HCT116 (cell line): Measurements from ENCODE around the gene SMTNL2. TPM values are rescaled to one million over a fixed set of nuclear protein-coding genes. Genes with fewer than 3 reads are reported as not detected.

ENCODE experiments used
- ATAC-seq: fragments of 200-7000 bp; cut with Tn5 transposase; 2 replicates; pipeline ENCODE4 v1.9.1; 2020; ENCODE audit warnings: mild to moderate bottlenecking, moderate library complexity
- BruUV-seq: library from RNA; stranded (reverse); fragments of 400-500 nt; replicated peaks from 2 replicates; lab custom pipeline; 2021; lab: Mats Ljungman, UMichigan
- CTCF ChIA-PET: fragments of 300-600 bp; sonication (Branson Sonifier 250); formaldehyde crosslinking; loops from one replicate; lab custom pipeline; 2021; ENCODE audit warnings: antibody characterized with exemption; lab: Charles Lee
- POLR2A ChIA-PET: fragments of 300-600, 350-600 bp; sonication (Branson Sonifier 250); formaldehyde crosslinking; loops from one replicate; lab custom pipeline; 2021; ENCODE audit warnings: antibody characterized with exemption; lab: Charles Lee
- RAD21 ChIA-PET, 2 experiments: fragments of 300-600 bp; sonication (Branson Sonifier 250); formaldehyde crosslinking; loops; one replicate each; lab custom pipeline; 2023; ENCODE audit warnings: low total read pairs in 2 of 2; ENCODE audit not compliant: uncharacterized antibody in 2 of 2, unreplicated experiment in 2 of 2, low non-redundant PET in 1 of 2; lab: Charles Lee
- DNase-seq: peaks from one replicate; pipeline ENCODE4 v3.0.0-alpha.2; 2010; ENCODE audit warnings: low read depth, low spot score
- H2AFZ ChIP-seq: fragments of 200-600 bp; shearing (Covaris generic), sonication (generic); 2 replicates; pipeline ENCODE4 v1.6.1; 2017; ENCODE audit warnings: low read depth, mixed run types, mixed read lengths, antibody characterized with exemption, low read length; ENCODE audit not compliant: poor library complexity, severe bottlenecking
- H3K27ac ChIP-seq: 2 replicates; pipeline ENCODE4 v1.5.1; 2012; ENCODE audit warnings: low read depth, low read length
- H3K27me3 ChIP-seq: fragments of 200-600 bp; sonication (generic); 2 replicates; pipeline ENCODE4 v1.6.1; 2016; ENCODE audit warnings: mixed run types, low read length, mixed read lengths; ENCODE audit not compliant: insufficient read depth
- H3K36me3 ChIP-seq, 2 experiments: fragments of 200-500 bp in 1 of 2; fragments of 200-600 bp in 1 of 2; sonication (Bioruptor generic) in 1 of 2; sonication (generic) in 1 of 2; 2 replicates each; pipeline versions ENCODE4 v1.5.1 to v1.6.1; 2014 to 2016; ENCODE audit warnings: low read length in 2 of 2, inconsistent platforms in 1 of 2, mixed read lengths in 1 of 2, mixed run types in 1 of 2; ENCODE audit not compliant: insufficient read depth in 2 of 2, control insufficient read depth in 1 of 2
- H3K4me1 ChIP-seq, 2 experiments: fragments of 200-600 bp in 1 of 2; sonication (generic) in 1 of 2; 2 replicates each; pipeline versions ENCODE4 v1.5.1 to v1.6.1; 2012 to 2017; ENCODE audit warnings: low read length in 2 of 2, inconsistent platforms in 1 of 2, mild to moderate bottlenecking in 1 of 2, mixed read lengths in 1 of 2, mixed run types in 1 of 2, moderate library complexity in 1 of 2; ENCODE audit not compliant: insufficient read depth in 2 of 2, control insufficient read depth in 1 of 2
- H3K4me2 ChIP-seq: fragments of 200-600 bp; sonication (generic); 2 replicates; pipeline ENCODE4 v1.6.1; 2017; ENCODE audit warnings: mixed run types, low read length, mixed read lengths
- H3K4me3 ChIP-seq, 2 experiments: fragments of 200-600 bp in 1 of 2; sonication (generic) in 1 of 2; replicated peaks in 1 of 2; 2 replicates each; pipeline ENCODE4 v1.5.1; 2011 to 2016; ENCODE audit warnings: low read length in 2 of 2, control low read depth in 1 of 2, low read depth in 1 of 2, mild to moderate bottlenecking in 1 of 2, mixed read lengths in 1 of 2, mixed run types in 1 of 2
- H3K79me2 ChIP-seq: fragments of 200-600 bp; sonication (generic); 2 replicates; pipeline ENCODE4 v1.6.1; 2017; ENCODE audit warnings: mild to moderate bottlenecking, mixed run types, low read length, moderate library complexity, mixed read lengths; ENCODE audit not compliant: insufficient read depth
- H3K9ac ChIP-seq: fragments of 200-600 bp; sonication (generic); 2 replicates; pipeline ENCODE4 v1.6.1; 2016; ENCODE audit warnings: low read length, mixed read lengths
- H3K9me2 ChIP-seq: fragments of 200-600 bp; sonication (generic), shearing (Covaris generic); 2 replicates; pipeline ENCODE4 v1.6.1; 2017; ENCODE audit warnings: mixed run types, mild to moderate bottlenecking, moderate library complexity; ENCODE audit not compliant: insufficient read depth
- H3K9me3 ChIP-seq, 2 experiments: fragments of 200-500 bp in 1 of 2; fragments of 200-600 bp in 1 of 2; sonication (Bioruptor generic) in 1 of 2; sonication (generic) in 1 of 2; 2 replicates each; pipeline ENCODE4 v1.6.1; 2014 to 2017; ENCODE audit warnings: low read length in 2 of 2, mixed read lengths in 2 of 2, inconsistent platforms in 1 of 2, low read depth in 1 of 2, mild to moderate bottlenecking in 1 of 2, mixed run types in 1 of 2, moderate library complexity in 1 of 2; ENCODE audit not compliant: control insufficient read depth in 1 of 2, insufficient read depth in 1 of 2
- H4K20me1 ChIP-seq: fragments of 200-600 bp; sonication (generic), shearing (Covaris generic); 2 replicates; pipeline ENCODE4 v1.6.1; 2017; ENCODE audit warnings: mixed run types, mild to moderate bottlenecking, moderate library complexity; ENCODE audit not compliant: insufficient read depth
- ATF3 ChIP-seq: IDR thresholded peaks from 2 replicates; pipeline ENCODE4 v1.6.1; 2012
- CBX3 ChIP-seq: IDR thresholded peaks from 2 replicates; pipeline ENCODE4 v1.6.1; 2012; ENCODE audit warnings: low read depth
- CEBPB ChIP-seq: IDR thresholded peaks from 2 replicates; pipeline ENCODE4 v1.6.1; 2012; ENCODE audit warnings: low read depth
- FOSL1 ChIP-seq: IDR thresholded peaks from 2 replicates; pipeline ENCODE4 v1.6.1; 2012; ENCODE audit warnings: low read depth
- JUND ChIP-seq: IDR thresholded peaks from 2 replicates; pipeline ENCODE4 v1.6.1; 2012
- POLR2A ChIP-seq: IDR thresholded peaks from 2 replicates; pipeline ENCODE4 v1.7.0; 2011; ENCODE audit warnings: borderline replicate concordance; ENCODE audit not compliant: insufficient read depth, insufficient read length; ENCODE audit errors: extremely low read depth
- POLR2AphosphoS5 ChIP-seq: IDR thresholded peaks from 2 replicates; pipeline ENCODE4 v1.6.1; 2011; ENCODE audit warnings: mild to moderate bottlenecking, low read depth, low read length, moderate library complexity
- RAD21 ChIP-seq: IDR thresholded peaks from 2 replicates; pipeline ENCODE4 v1.6.1; 2012; ENCODE audit warnings: low read depth, mild to moderate bottlenecking
- REST ChIP-seq: IDR thresholded peaks from 2 replicates; pipeline ENCODE4 v1.6.1; 2012; ENCODE audit warnings: low read depth
- SP1 ChIP-seq: IDR thresholded peaks from 2 replicates; pipeline ENCODE4 v1.6.1; 2012; ENCODE audit warnings: low read depth
- SRF ChIP-seq: IDR thresholded peaks from 2 replicates; pipeline ENCODE4 v1.6.1; 2012; ENCODE audit warnings: low read depth
- TCF7L2 ChIP-seq: IDR thresholded peaks from 2 replicates; pipeline ENCODE4 v1.7.0; 2011; ENCODE audit warnings: borderline replicate concordance, inconsistent platforms; ENCODE audit not compliant: insufficient read depth, insufficient read length; ENCODE audit errors: extremely low read depth
- ZNF274 ChIP-seq: fragments of 200-500 bp; sonication (Bioruptor generic); IDR thresholded peaks from 2 replicates; pipeline ENCODE4 v1.6.1; 2014; ENCODE audit warnings: mild to moderate bottlenecking, low read depth, low read length, inconsistent platforms
- intact Hi-C: fragments of 100-400 bp; cut with micrococcal nuclease; formaldehyde crosslinking; loops from 2 replicates; pipeline ENCODE4 v1.10.0; 2022
- total RNA-seq: library from RNA; stranded (reverse); gene quantifications from one replicate; pipeline ENCODE4 v1.2.1, GENCODE V29; 2021; ENCODE audit not compliant: unreplicated experiment

SMTNL2 gene
- total RNA-seq, 1 experiment from 2014 or later: 2.3 TPM

GRCh38 chr17:4641297-4642195 is 57.2 kb downstream of the SMTNL2 start, which contains the start of gene ALOX15:
ALOX15 (minus strand) TSS chr17:4641678; CDS start chr17:4641651, 27 bp downstream.
- no peak for ATAC-seq
- TF ChIP-seq POLR2A (no peak), TCF7L2 (no peak), CEBPB (no peak), SP1 (no peak), CBX3 (no peak), RAD21 (no peak), JUND (no peak), REST (no peak), ATF3 (no peak), POLR2AphosphoS5 (no peak), ZNF274 (no peak), SRF (no peak), FOSL1 (no peak)
- TF ChIP-seq, all 23 proteins: peak for 0
- Histone ChIP-seq H4K20me1 (no peaks in the 10 kb centered on the region), H3K79me2 (no peaks in the 10 kb centered on the region), H3K27ac (no peak within 1 kb of the TSS), H2AFZ (no peak within 1 kb of the TSS), H3K9ac (no peak within 1 kb of the TSS), H3K9me2 (no peaks in the 10 kb centered on the region), H3K36me3 (no peaks in the 10 kb centered on the region), H3K4me1 (peaks cover 3 to 7% of the 10 kb centered on the region in 2 experiments; a peak in 2 of 4 replicates), H3K4me3 (no peak within 1 kb of the TSS), H3K27me3 (no peaks in the 10 kb centered on the region), H3K4me2 (no peak within 1 kb of the TSS), H3K9me3 (no peaks in the 10 kb centered on the region)
- ChIA-PET CTCF (no interaction called here), POLR2A (no interaction called here), RAD21 (no interaction called here)
- no TSS peak for BruUV-seq
- intact Hi-C loops: no loop called here
- DNase-seq: no peak
